ENCODE measurements around the gene GLI3.

Gene GLI3

DNA sequence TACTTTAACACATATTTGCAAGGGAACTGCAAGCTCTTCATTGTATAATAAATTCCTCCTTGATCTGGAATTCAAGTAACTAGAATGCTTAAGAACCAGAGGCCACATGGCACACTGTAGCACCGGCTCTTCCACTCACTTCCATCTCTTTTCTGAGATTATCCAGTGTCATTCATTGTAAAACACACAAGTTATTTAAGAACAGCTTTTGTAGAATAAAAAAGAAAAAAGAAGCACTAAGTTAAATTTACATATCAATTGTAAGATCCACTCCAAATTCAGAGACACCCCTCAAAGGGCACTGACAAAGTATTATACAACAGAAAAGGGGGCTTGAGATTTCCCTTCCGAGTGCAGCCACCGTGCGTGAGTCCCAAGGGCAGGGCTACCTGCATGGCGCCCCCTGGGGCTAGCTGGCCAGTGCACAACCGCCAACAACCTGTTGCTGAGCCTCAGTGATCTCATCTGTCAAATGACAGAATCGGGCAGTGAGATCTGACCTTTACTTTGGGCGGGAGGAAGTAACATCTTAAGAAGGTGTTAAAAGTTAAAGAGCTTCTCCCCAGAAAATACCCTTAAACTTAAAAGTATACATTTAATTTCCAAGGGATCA is 12.5 kb downstream of the GLI3 start:
- DNase-seq = no peak
- in situ Hi-C loops (cut with HindIII; ENCODE audit: low pct_ligation_motif_present, low sequenced_read_pairs) = loop anchor here (25.0 kb wide), 1 partner anchor 237 kb away; no protein-coding TSS in a partner anchor
- Histone ChIP-seq H3K27me3 (replicated peaks) (no peaks in the 10 kb centered on the region), H3K4me3 (ENCODE audit: low read depth, low read length) (no peak overlapping the region), H3K27ac (no peak overlapping the region), H3K36me3 (replicated peaks) (no peaks in the 10 kb centered on the region)
- TF ChIP-seq, protein P1, sequence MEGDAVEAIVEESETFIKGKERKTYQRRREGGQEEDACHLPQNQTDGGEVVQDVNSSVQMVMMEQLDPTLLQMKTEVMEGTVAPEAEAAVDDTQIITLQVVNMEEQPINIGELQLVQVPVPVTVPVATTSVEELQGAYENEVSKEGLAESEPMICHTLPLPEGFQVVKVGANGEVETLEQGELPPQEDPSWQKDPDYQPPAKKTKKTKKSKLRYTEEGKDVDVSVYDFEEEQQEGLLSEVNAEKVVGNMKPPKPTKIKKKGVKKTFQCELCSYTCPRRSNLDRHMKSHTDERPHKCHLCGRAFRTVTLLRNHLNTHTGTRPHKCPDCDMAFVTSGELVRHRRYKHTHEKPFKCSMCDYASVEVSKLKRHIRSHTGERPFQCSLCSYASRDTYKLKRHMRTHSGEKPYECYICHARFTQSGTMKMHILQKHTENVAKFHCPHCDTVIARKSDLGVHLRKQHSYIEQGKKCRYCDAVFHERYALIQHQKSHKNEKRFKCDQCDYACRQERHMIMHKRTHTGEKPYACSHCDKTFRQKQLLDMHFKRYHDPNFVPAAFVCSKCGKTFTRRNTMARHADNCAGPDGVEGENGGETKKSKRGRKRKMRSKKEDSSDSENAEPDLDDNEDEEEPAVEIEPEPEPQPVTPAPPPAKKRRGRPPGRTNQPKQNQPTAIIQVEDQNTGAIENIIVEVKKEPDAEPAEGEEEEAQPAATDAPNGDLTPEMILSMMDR (IDR thresholded peaks at IDR 0.05; ENCODE audit: low read depth, low read length, missing control alignments) = peak; percentile 17

DNA sequence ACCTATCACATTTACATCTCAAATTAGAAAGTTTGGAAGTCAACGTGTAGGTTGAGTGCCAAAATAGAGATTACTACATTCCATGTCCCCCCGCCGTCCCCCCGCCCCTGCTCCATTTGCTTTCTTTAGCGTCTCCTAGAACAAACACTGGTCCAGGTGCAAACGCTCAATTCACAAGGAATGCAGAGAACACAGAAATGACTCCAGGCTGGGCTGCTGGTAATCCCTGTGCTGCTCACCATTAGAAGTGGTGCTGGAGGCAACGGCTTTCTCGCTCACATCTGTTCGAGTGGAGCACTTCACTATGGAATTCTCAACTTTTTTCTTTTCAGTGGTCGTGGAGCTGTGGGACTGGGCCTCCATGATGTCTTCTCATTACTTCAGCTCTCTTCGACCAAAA is 14.1 kb downstream of the GLI3 start:
- H3K4me3 ChIP-seq (ENCODE audit: low read depth, low read length) = no peak overlapping the region
- TF ChIP-seq, protein P1 (IDR thresholded peaks at IDR 0.05; ENCODE audit: low read depth, low read length, missing control alignments) = no peak
- DNase-seq = no peak
- H3K36me3 ChIP-seq (replicated peaks) = no peaks in the 10 kb centered on the region
- H3K27me3 ChIP-seq (replicated peaks) = no peaks in the 10 kb centered on the region
- in situ Hi-C loops (cut with HindIII; ENCODE audit: low pct_ligation_motif_present, low sequenced_read_pairs) = no loop called here
- no peak overlapping the region for H3K27ac ChIP-seq

DNA sequence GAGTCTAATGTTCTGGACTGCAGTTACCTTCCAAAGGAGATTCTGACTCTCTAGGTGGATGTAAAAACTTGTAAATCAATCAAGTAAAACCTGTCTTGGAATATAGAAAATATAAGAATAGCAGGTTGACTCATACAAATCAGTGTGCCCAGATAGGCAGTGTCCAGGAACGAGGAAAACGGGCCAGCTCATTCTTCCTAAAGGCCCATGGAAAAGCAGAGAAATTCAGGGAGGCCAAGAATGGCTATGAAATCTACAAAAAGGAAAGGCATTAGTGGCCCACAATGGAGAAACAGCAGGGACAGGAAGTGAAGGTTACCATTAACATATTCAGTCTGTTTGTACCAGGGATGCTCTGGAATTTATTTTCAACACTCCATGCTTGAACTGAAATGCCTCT is 14.9 kb downstream of the GLI3 start:
- Histone ChIP-seq H3K27me3 (replicated peaks) (no peaks in the 10 kb centered on the region), H3K4me3 (ENCODE audit: low read depth, low read length) (no peak overlapping the region), H3K36me3 (replicated peaks) (no peaks in the 10 kb centered on the region), H3K27ac (no peak overlapping the region)
- in situ Hi-C loops (cut with HindIII; ENCODE audit: low pct_ligation_motif_present, low sequenced_read_pairs) = no loop called here
- TF ChIP-seq, protein P1 (IDR thresholded peaks at IDR 0.05; ENCODE audit: low read depth, low read length, missing control alignments) = no peak
- DNase-seq = no peak

DNA sequence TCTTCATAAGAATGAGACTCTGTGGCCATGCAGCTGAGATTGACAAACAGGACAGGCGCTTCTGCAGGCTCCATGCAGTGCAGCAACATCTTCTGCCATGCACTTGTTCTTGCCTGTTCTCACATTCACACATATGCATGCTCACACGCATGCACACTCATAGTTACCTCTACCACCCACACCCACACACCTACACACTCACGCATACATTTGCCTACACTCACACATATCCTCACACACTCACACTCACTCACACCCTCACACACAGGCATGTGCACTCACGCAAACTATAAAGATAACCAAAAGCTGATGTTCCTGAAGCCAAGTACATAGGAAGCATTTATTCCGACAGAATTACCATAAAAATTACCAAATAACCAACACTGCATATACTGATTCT is 15.7 kb downstream of the GLI3 start:
- no peak overlapping the region for H3K4me3 ChIP-seq (ENCODE audit: low read depth, low read length)
- no peaks in the 10 kb centered on the region for H3K36me3 ChIP-seq (replicated peaks)
- no peaks in the 10 kb centered on the region for H3K27me3 ChIP-seq (replicated peaks)
- TF ChIP-seq, protein P1 (IDR thresholded peaks at IDR 0.05; ENCODE audit: low read depth, low read length, missing control alignments) = no peak
- H3K27ac ChIP-seq = no peak overlapping the region
- in situ Hi-C loops (cut with HindIII; ENCODE audit: low pct_ligation_motif_present, low sequenced_read_pairs) = no loop called here
- DNase-seq = no peak

DNA sequence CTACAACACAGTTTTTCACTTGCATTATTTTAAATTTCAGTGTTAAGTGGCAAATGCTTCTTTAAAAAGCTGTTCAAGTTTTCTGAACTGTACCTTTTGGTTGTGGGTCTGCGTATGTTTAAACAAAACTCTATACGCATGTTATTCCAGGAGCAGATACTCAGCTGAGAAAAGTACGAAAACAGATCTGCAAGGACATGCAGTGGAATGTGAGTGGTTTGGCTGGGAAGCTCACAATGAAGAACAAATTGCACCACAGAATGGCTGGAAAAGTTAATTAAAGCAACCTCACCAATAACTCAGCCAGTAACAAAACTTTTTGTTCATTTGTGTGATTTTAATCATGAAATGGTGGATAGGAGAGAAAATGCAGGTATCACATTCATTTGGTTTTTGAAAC is 17.6 kb downstream of the GLI3 start:
- no peaks in the 10 kb centered on the region for H3K27me3 ChIP-seq (replicated peaks)
- in situ Hi-C loops (cut with HindIII; ENCODE audit: low pct_ligation_motif_present, low sequenced_read_pairs) = no loop called here
- no peaks in the 10 kb centered on the region for H3K36me3 ChIP-seq (replicated peaks)
- no peak overlapping the region for H3K27ac ChIP-seq
- TF ChIP-seq, protein P1 (IDR thresholded peaks at IDR 0.05; ENCODE audit: low read depth, low read length, missing control alignments) = no peak
- H3K4me3 ChIP-seq (ENCODE audit: low read depth, low read length) = no peak overlapping the region
- no peak for DNase-seq

DNA sequence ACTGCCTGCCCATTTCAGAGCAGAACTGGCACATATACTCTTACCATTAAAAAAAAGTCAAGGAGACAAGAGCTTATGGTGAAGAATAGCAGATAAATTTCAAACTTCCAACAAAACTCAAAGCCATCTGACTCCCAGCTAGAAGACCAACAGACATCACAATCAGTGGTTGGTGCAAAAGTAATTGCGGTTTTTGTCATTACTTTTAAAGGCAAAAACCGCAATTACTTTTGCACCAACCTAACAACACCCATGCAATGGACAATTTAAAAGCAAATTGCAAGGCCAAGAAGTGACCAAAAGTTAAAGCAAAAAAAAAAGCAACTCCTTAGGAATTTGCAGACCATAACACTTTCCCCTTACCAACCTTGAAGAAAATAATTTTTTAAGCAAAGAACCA is 18.8 kb downstream of the GLI3 start:
- in situ Hi-C loops (cut with HindIII; ENCODE audit: low pct_ligation_motif_present, low sequenced_read_pairs) = no loop called here
- H3K27ac ChIP-seq = no peak overlapping the region
- H3K4me3 ChIP-seq (ENCODE audit: low read depth, low read length) = no peak overlapping the region
- no peaks in the 10 kb centered on the region for H3K27me3 ChIP-seq (replicated peaks)
- TF ChIP-seq, protein P1 (IDR thresholded peaks at IDR 0.05; ENCODE audit: low read depth, low read length, missing control alignments) = no peak
- no peak for DNase-seq
- H3K36me3 ChIP-seq (replicated peaks) = no peaks in the 10 kb centered on the region

Measured in brain microvascular endothelial cell (primary cell).